GM12878 (cell line): ENCODE results near the gene CTSD. TPM values are rescaled to one million over a fixed set of nuclear protein-coding genes. Genes with fewer than 3 reads are reported as not detected.

Experiments
- ATAC-seq: fragments of 200-7000 bp; cut with Tn5 transposase; 3 replicates; pipeline ENCODE4 v1.9.1; 2020; ENCODE audit warnings: mild to moderate bottlenecking, moderate library complexity
- BruUV-seq: library from RNA; stranded (reverse); fragments of 400-500 nt; replicated peaks from 2 replicates; lab custom pipeline; 2021; lab: Mats Ljungman, UMichigan
- CTCF ChIA-PET: fragments of 300-600 bp; sonication (Branson Sonifier 250); formaldehyde crosslinking; extraction: SDS; loops from one replicate; lab custom pipeline; 2021; ENCODE audit warnings: inconsistent platforms; lab: Yijun Ruan, JAX
- POLR2A ChIA-PET: fragments of 350-600 bp; formaldehyde crosslinking; extraction: SDS; loops from one replicate; lab custom pipeline; 2021; ENCODE audit warnings: inconsistent platforms; lab: Charles Lee
- RAD21 ChIA-PET: fragments of 300-600 bp; sonication (Branson Sonifier 250); formaldehyde crosslinking; loops from one replicate; lab custom pipeline; 2023; ENCODE audit warnings: antibody characterized with exemption; ENCODE audit not compliant: unreplicated experiment; lab: Charles Lee
- SMC1A ChIA-PET: fragments of 300-600 bp; sonication (Branson Sonifier 250); formaldehyde crosslinking; loops from one replicate; lab custom pipeline; 2023; ENCODE audit not compliant: unreplicated experiment, uncharacterized antibody; lab: Charles Lee
- DNase-seq: peaks from one replicate; pipeline ENCODE4 v3.0.0-alpha.2; 2011; ENCODE audit warnings: low read depth, low spot score
- FAIRE-seq: peaks from 3 replicates; lab custom pipeline; 2011; peaks lifted over from hg19 to GRCh38; lab: Jason Lieb, UNC
- H2AFZ ChIP-seq: 2 replicates; pipeline ENCODE4 v1.6.0; 2011; ENCODE audit warnings: low read depth, low read length, control low read depth; ENCODE audit not compliant: control insufficient read depth
- H3K27ac ChIP-seq: 2 replicates; pipeline ENCODE4 v1.5.1; 2011; ENCODE audit warnings: control low read depth; ENCODE audit not compliant: control insufficient read depth, insufficient read depth
- H3K27me3 ChIP-seq, 2 experiments: replicated peaks in 1 of 2; 2 replicates each; pipeline versions ENCODE4 v1.6.0 to v1.6.1; 2011; ENCODE audit warnings: low read length in 1 of 2; ENCODE audit not compliant: control insufficient read depth in 2 of 2, insufficient read depth in 2 of 2
- H3K36me3 ChIP-seq, 2 experiments: 2 replicates each; pipeline ENCODE4 v1.5.1; 2011; ENCODE audit warnings: low read length in 1 of 2; ENCODE audit not compliant: control insufficient read depth in 2 of 2, insufficient read depth in 2 of 2
- H3K4me1 ChIP-seq: 2 replicates; pipeline ENCODE4 v1.6.1; 2011; ENCODE audit warnings: mild to moderate bottlenecking, low read length, moderate library complexity, mixed read lengths; ENCODE audit not compliant: control insufficient read depth, insufficient read depth
- H3K4me2 ChIP-seq: 2 replicates; pipeline ENCODE4 v1.6.0; 2011; ENCODE audit warnings: control low read depth; ENCODE audit not compliant: control insufficient read depth, insufficient read depth
- H3K4me3 ChIP-seq: fragments of 200-600 bp; sonication (generic); 2 replicates; pipeline ENCODE4 v1.5.1; 2016
- H3K79me2 ChIP-seq: 2 replicates; pipeline ENCODE4 v1.6.0; 2011; ENCODE audit warnings: low read length; ENCODE audit not compliant: control insufficient read depth, insufficient read depth
- H3K9ac ChIP-seq: 2 replicates; pipeline ENCODE4 v1.8.0; 2011; ENCODE audit warnings: low read length, control low read depth, mixed read lengths; ENCODE audit not compliant: control insufficient read depth, insufficient read depth
- H3K9me3 ChIP-seq: replicated peaks from 3 replicates; pipeline ENCODE4 v1.5.1; 2011; ENCODE audit warnings: mild to moderate bottlenecking, low read length; ENCODE audit not compliant: control insufficient read depth, insufficient read depth
- H4K20me1 ChIP-seq: 2 replicates; pipeline ENCODE4 v1.6.0; 2011; ENCODE audit not compliant: control insufficient read depth, insufficient read depth
- CEBPB ChIP-seq, 2 experiments: fragments of 150-350 bp in 1 of 2; IDR thresholded peaks; 2 replicates each; pipeline ENCODE4 v1.6.1; 2012 to 2014; ENCODE audit warnings: low read depth in 2 of 2, low read length in 2 of 2, borderline replicate concordance in 1 of 2, inconsistent platforms in 1 of 2
- DPF2 ChIP-seq: fragments of 450-650 bp; IDR thresholded peaks from 2 replicates; pipeline ENCODE4 v1.6.1; 2017; ENCODE audit warnings: mild to moderate bottlenecking
- KDM1A ChIP-seq: fragments of 200-600 bp; sonication (generic); IDR thresholded peaks from 2 replicates; pipeline ENCODE4 v1.6.1; 2016; ENCODE audit warnings: borderline replicate concordance
- KLF5 ChIP-seq: fragments of 450-650 bp; IDR thresholded peaks from 2 replicates; pipeline ENCODE4 v1.6.1; 2014; ENCODE audit warnings: mild to moderate bottlenecking; ENCODE audit not compliant: partially characterized antibody
- POLR2A ChIP-seq: IDR thresholded peaks from 2 replicates; pipeline ENCODE4 v1.6.1; 2011; ENCODE audit warnings: low read depth, mild to moderate bottlenecking, low read length
- RBBP5 ChIP-seq: fragments of 200-600 bp; sonication (generic); conservative IDR thresholded peaks from 2 replicates; pipeline ENCODE4 v1.6.1; 2016
- SP1 ChIP-seq: IDR thresholded peaks from one replicate; pipeline ENCODE4 v1.6.1; 2011; ENCODE audit warnings: low read depth, low read length
- WGBS: methylation state at CpG from one replicate; pipeline ENCODE4 v1.1.6; 2016; ENCODE audit warnings: low lambda C conversion rate; ENCODE audit not compliant: insufficient replicate concordance, insufficient coverage; ENCODE audit errors: missing lambda C conversion rate; 5-methylcytosine and 5-hydroxymethylcytosine counted together
- in situ Hi-C: fragments of 300-500 bp; cut with MboI; formaldehyde crosslinking; loops from 9 replicates; pipeline ENCODE4 v1.14.3; 2018; ENCODE audit warnings: mixed read lengths
- intact Hi-C: fragments of 100-400 bp; cut with micrococcal nuclease; formaldehyde crosslinking; loops from one replicate; pipeline ENCODE4 v1.14.2; 2022; ENCODE audit not compliant: unreplicated experiment
- polyA plus RNA-seq, 11 experiments: library from polyadenylated mRNA; depleted of rRNA in 4 of 11; unstranded in 6 of 11; stranded (reverse) in 5 of 11; fragments of >200 nt; fragmentation: Nextera tagmentation in 4 of 11; fragmentation: Illumina TruSeq in 1 of 11; extraction: Ambion mirVana in 4 of 11; extraction: Trizol in 1 of 11; gene quantifications; 1 replicate in 1 of 11; 2 replicates in 10 of 11; pipeline versions ENCODE4 v1.2.1 to v1.2.3, GENCODE V29; 2011 to 2016; ENCODE audit warnings: inconsistent platforms in 2 of 11, missing spikeins in 2 of 11, low read depth in 1 of 11
- total RNA-seq, 4 experiments: library from RNA; depleted of rRNA in 3 of 4; stranded (reverse); fragments of >200 nt in 3 of 4; fragmentation: Illumina TruSeq in 1 of 4; extraction: Trizol in 1 of 4; gene quantifications; 2 replicates each; pipeline versions ENCODE4 v1.2.1 to v1.2.3, GENCODE V29; 2013 to 2021
- TF ChIP-seq, protein P1 (sequence below): fragments of 450-650 bp; IDR thresholded peaks from 2 replicates; pipeline ENCODE4 v1.6.1; 2017; ENCODE audit warnings: mild to moderate bottlenecking, moderate library complexity
- TF ChIP-seq, protein P2 (sequence below): fragments of 450-650 bp; IDR thresholded peaks from 2 replicates; pipeline ENCODE4 v1.6.1; 2016; ENCODE audit warnings: mild to moderate bottlenecking
- TF ChIP-seq, protein P3 (sequence below): IDR thresholded peaks from 2 replicates; pipeline ENCODE4 v1.6.1; 2011; ENCODE audit warnings: borderline replicate concordance, low read depth, mild to moderate bottlenecking, moderate library complexity, low read length; ENCODE audit not compliant: insufficient read depth, poor library complexity, severe bottlenecking

CTSD gene
- total and polyA plus RNA-seq, 10 of the 15 experiments (the other 5 are each of a cell fraction or from before 2014, with no cell fraction given) = 0.42 to 54.6 (median 25.0) TPM

DNA sequence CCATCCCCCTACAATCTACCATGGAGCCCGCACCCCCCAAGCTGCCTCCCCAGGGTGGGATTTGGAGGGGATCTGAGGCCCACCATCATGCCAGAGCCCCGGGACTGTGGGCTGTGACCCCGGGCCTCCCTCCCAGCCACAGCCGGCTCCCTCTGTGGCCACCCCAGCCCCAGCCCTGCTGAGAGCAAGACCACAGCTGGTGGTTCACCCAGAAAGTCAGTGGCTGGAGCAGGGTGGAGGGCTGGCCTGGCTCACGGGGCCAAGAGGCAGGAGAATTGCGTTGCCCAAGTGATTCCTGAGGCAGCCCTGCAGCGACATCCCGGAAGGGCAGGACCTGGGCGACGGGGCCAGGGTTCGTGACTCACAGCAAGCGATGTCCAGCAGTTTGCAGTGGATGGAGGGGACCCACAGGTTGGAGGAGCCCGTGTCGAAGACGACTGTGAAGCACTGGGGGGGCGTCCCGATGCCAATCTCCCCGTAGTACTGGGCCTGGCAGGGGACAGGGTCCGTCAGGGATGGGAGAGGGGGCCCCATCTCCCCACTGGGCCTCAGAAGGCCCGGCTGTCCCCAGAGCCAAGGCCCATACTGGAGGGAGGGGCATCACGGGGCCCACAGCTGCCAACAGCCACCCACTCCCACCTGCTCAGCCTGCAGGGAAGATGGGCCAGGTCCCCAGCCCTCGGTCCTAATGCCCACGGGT, 4.4 kb downstream of the CTSD start:
- CTCF ChIA-PET = no interaction called here
- in situ Hi-C loops = no loop called here

DNA sequence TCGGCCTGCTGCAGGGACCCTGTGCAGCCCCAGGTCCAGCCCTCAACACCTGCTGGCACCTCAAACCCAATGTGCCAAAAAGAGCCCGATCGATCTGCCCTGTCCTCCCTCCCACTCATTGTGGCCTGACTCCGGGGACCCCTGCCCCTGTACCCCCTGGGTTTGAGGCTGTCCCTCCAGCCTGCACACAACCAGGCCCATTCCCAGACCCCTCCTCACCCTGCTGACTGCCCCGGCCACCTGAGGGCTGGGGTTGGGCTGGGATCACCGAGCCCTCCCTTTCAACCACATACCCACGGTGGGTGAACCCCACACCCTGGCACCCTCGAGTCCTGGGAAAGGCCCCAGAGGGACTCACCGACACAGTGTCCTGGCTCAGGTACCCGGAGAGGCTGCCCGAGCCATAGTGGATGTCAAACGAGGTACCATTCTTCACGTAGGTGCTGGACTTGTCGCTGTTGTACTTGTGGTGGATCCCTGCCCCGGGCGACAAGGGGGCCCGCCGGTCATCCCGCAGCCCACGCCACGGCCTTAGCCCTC, 5.0 kb downstream of the CTSD start:
- no peak for DNase-seq
- intact Hi-C loops = no loop called here
- H3K4me3 ChIP-seq = no peak overlapping the region
- H3K36me3 ChIP-seq = no peaks in the 10 kb centered on the region
- ChIA-PET RAD21 (no interaction called here), POLR2A (no interaction called here), SMC1A (no interaction called here), CTCF (no interaction called here)
- no peak overlapping the region for H3K27ac ChIP-seq
- peaks cover 2% of the 10 kb centered on the region for H3K79me2 ChIP-seq
- in situ Hi-C loops = no loop called here
- no peaks in the 10 kb centered on the region for H3K27me3 ChIP-seq
- FAIRE-seq = no peak
- no peak overlapping the region for H3K9ac ChIP-seq
- 75% methylated on average over 21 of the region's 21 CpGs for WGBS
- no peak for ATAC-seq
- BruUV-seq = no TSS peak
- no peaks in the 10 kb centered on the region for H3K9me3 ChIP-seq
- peaks cover 8% of the 10 kb centered on the region for H3K4me1 ChIP-seq
- no peaks in the 10 kb centered on the region; the same call in 1 of the 2 replicates for H4K20me1 ChIP-seq
- no peak overlapping the region for H3K4me2 ChIP-seq
- H2AFZ ChIP-seq = no peak overlapping the region
- TF ChIP-seq DPF2 (no peak), KDM1A (no peak), RBBP5 (no peak), POLR2A (no peak), SP1 (no peak), CEBPB (IDR thresholded peaks at IDR 0.05; ENCODE audit: borderline replicate concordance in 1 of 2, low read depth in 2 of 2, low read length in 2 of 2) (no peak)
- TF ChIP-seq, protein P1, sequence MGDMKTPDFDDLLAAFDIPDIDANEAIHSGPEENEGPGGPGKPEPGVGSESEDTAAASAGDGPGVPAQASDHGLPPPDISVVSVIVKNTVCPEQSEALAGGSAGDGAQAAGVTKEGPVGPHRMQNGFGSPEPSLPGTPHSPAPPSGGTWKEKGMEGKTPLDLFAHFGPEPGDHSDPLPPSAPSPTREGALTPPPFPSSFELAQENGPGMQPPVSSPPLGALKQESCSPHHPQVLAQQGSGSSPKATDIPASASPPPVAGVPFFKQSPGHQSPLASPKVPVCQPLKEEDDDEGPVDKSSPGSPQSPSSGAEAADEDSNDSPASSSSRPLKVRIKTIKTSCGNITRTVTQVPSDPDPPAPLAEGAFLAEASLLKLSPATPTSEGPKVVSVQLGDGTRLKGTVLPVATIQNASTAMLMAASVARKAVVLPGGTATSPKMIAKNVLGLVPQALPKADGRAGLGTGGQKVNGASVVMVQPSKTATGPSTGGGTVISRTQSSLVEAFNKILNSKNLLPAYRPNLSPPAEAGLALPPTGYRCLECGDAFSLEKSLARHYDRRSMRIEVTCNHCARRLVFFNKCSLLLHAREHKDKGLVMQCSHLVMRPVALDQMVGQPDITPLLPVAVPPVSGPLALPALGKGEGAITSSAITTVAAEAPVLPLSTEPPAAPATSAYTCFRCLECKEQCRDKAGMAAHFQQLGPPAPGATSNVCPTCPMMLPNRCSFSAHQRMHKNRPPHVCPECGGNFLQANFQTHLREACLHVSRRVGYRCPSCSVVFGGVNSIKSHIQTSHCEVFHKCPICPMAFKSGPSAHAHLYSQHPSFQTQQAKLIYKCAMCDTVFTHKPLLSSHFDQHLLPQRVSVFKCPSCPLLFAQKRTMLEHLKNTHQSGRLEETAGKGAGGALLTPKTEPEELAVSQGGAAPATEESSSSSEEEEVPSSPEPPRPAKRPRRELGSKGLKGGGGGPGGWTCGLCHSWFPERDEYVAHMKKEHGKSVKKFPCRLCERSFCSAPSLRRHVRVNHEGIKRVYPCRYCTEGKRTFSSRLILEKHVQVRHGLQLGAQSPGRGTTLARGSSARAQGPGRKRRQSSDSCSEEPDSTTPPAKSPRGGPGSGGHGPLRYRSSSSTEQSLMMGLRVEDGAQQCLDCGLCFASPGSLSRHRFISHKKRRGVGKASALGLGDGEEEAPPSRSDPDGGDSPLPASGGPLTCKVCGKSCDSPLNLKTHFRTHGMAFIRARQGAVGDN = no peak
- TF ChIP-seq, protein P2, sequence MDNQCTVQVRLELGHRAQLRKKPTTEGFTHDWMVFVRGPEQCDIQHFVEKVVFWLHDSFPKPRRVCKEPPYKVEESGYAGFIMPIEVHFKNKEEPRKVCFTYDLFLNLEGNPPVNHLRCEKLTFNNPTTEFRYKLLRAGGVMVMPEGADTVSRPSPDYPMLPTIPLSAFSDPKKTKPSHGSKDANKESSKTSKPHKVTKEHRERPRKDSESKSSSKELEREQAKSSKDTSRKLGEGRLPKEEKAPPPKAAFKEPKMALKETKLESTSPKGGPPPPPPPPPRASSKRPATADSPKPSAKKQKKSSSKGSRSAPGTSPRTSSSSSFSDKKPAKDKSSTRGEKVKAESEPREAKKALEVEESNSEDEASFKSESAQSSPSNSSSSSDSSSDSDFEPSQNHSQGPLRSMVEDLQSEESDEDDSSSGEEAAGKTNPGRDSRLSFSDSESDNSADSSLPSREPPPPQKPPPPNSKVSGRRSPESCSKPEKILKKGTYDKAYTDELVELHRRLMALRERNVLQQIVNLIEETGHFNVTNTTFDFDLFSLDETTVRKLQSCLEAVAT = no peak

More for the DNA sequence above, 4.4 kb downstream of the CTSD start:
- Histone ChIP-seq H2AFZ (no peak overlapping the region), H3K27me3 (no peaks in the 10 kb centered on the region), H3K4me1 (peaks cover 10% of the 10 kb centered on the region), H3K27ac (no peak overlapping the region), H4K20me1 (no peaks in the 10 kb centered on the region; the same call in 1 of the 2 replicates), H3K79me2 (peaks cover 2% of the 10 kb centered on the region), H3K4me2 (no peak overlapping the region), H3K36me3 (no peaks in the 10 kb centered on the region), H3K9me3 (no peaks in the 10 kb centered on the region), H3K9ac (no peak overlapping the region), H3K4me3 (no peak overlapping the region)
- TF ChIP-seq, protein P3, sequence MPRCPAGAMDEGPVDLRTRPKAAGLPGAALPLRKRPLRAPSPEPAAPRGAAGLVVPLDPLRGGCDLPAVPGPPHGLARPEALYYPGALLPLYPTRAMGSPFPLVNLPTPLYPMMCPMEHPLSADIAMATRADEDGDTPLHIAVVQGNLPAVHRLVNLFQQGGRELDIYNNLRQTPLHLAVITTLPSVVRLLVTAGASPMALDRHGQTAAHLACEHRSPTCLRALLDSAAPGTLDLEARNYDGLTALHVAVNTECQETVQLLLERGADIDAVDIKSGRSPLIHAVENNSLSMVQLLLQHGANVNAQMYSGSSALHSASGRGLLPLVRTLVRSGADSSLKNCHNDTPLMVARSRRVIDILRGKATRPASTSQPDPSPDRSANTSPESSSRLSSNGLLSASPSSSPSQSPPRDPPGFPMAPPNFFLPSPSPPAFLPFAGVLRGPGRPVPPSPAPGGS = peak; percentile 66
- no peak for TF ChIP-seq KLF5
- ChIA-PET SMC1A (no interaction called here), RAD21 (no interaction called here), POLR2A (no interaction called here)
- DNase-seq (no peak), FAIRE-seq (no peak), ATAC-seq (no peak)
- WGBS = 81% methylated on average over 22 of the region's 23 CpGs
- no TSS peak for BruUV-seq
- intact Hi-C loops = no loop called here
